ENCODE measurements around the gene GLRX3.

GLRX3 gene

DNA sequence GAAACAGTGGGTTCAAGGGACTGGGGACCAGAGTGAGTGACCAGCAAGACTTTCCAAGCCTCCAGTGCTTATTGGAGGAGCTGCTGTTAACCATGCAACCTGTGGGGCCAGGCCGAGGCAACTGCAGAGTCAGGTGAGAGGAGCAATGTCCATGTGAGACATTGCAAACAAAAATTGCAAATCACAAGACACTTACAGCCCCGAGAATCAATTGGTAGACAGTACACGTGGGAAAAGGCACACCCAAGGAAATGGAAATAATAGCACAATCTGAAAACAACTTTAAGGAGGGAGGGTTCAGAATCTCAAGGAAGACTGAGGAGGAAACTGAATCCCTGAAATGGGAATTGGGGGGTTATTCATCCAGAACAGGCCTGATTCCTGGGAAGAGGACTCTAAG lies 72.6 kb downstream of the GLRX3 start:
- DNase-seq (ENCODE audit: low spot score): no peak

DNA sequence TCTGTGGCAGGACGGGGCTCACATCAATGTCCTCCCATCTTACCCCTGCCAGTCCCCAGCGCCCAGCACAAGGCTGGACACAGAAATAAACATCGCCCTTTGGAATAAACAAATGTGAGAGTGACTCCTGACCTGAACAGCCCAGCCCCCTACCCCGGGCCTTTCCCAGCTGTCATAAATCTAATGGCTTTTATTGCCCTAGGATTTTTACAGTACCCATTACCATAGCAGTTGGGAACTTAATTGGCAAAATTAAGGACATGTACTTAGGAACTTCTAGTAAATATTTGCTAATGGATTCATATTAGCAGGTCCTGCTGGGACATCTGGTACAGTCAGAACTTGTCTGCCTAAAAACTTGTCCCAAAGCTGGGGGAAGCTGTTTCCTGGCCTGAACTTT lies 76.6 kb downstream of the GLRX3 start:
- DNase-seq (ENCODE audit: low spot score): no peak

DNA sequence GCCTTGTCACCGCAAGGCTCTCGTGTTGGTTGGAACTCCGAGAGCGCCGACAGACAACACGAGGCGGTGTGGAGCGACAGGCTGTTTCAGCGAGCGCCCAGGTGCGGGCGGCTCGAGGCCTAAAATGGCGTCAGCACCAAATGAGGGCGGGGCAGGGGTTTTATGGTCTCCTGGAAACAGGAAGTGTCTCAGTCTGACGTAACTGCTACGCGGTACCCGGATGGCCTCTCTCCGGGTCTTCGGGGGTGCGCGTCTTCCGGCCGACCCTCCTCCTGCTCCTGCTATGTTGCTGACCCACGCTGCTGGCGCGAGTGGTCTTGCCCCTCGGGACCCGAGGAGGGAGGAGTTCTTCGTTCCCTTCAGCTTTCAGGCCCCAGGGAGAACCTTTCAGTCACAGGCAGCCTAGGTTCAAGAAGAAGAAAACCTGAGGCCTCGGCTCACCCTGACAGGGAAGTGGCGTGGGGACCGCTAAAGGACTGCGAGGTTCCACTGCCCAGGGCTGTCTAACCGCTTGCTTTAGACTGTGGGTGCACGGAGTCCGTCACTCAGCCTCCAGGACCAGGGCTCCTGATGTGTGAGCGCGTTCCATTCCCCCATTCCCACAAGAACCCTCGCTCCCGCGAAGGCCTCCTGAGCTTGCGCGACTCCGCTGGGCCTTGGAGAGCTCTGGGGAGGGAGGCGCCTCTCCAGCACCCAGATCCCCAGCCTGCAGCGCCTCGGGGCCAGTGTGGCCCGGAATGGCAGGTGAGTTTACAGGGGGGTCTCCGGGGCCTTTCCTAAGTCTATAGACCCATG lies 77.3 kb downstream of the GLRX3 start:
- no peak for DNase-seq (ENCODE audit: low spot score)

DNA sequence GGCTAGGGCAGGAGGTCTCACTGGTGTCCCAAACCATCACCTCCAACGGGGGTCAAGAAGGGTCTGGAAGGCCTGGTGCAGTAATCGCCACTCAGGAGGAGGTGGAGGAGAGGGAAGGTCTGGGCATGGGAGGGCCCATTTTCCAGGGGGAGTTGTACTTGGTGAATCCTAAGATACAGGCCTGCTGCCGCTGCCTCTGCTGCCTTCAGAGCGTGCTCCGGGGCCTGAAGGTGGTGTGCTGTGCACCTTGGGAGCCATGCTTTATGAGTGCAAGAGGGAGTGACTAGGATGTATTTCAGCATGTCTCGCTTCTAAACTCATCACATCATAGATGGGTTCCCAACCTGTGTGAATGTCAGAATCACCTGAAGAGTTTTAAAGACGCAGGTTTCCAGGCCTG lies 78.2 kb downstream of the GLRX3 start:
- DNase-seq (ENCODE audit: low spot score): no peak

DNA sequence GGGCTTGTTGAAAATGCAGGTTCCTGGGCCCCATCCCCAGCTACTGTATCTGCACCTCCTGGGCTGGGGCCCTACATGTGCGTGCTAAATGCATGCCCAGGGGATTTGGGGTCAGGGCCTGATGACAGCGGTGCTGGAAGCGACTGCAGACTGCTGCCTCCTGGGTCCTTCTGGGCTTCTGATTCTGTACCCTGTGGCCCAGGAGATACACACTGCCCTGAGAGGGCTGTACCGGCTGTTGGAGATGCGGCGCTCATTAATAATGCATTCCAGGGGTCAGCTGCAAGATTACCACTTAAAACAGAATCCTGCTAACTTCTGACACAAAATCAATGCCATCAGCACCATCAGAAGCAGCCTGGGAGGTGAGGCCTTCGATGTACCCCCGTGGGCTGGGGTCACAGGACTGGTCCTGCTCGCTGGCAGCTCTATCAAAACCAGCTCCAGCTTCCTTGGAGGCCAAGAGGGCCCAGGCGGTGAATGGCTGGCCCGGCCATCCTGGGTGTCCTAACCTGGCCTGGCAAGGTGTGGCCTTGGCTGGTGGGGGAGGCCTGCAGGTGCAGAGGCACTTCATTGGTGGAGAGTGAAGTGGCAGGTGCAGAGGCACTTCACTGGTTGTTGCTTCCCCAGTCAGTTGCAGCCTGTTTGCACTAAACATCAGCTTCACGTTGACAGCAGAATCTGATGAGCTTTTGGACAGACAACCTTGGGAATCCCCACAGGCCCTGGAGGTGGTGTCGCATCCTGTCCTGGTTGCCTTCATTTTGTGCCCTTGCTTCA lies 79.2 kb downstream of the GLRX3 start:
- DNase-seq (ENCODE audit: low spot score): no peak

- DNase-seq (ENCODE audit: low spot score): no peak
Measured at GRCh38 chr10:130215931-130216231, 79.7 kb downstream of the GLRX3 start.

DNA sequence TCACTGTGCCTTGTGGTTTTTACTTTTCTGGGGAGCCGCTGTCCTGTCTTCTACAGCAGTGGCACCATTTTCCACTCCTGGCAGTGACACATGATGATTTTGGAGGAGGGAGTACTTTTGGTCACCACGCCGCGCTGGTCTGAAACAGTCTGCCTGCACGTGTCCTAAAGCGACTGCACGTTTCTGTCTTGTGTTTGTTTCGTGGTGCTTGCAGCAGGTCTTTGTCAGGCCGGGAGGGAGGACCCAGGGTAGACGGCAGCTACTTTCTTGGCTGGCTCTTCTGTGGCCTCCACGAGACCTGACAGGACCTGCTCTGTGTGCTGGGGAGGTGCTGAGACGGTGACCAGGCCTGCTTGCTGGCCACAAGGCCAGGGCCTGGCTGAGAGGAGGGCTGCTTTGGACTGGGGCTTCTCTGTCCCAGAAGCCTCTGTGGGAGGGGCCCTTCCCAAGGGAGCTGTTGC lies 82.0 kb downstream of the GLRX3 start:
- DNase-seq (ENCODE audit: low spot score): no peak

- DNase-seq (ENCODE audit: low spot score): no peak
Measured at GRCh38 chr10:130218936-130219335, 82.7 kb downstream of the GLRX3 start.

DNA sequence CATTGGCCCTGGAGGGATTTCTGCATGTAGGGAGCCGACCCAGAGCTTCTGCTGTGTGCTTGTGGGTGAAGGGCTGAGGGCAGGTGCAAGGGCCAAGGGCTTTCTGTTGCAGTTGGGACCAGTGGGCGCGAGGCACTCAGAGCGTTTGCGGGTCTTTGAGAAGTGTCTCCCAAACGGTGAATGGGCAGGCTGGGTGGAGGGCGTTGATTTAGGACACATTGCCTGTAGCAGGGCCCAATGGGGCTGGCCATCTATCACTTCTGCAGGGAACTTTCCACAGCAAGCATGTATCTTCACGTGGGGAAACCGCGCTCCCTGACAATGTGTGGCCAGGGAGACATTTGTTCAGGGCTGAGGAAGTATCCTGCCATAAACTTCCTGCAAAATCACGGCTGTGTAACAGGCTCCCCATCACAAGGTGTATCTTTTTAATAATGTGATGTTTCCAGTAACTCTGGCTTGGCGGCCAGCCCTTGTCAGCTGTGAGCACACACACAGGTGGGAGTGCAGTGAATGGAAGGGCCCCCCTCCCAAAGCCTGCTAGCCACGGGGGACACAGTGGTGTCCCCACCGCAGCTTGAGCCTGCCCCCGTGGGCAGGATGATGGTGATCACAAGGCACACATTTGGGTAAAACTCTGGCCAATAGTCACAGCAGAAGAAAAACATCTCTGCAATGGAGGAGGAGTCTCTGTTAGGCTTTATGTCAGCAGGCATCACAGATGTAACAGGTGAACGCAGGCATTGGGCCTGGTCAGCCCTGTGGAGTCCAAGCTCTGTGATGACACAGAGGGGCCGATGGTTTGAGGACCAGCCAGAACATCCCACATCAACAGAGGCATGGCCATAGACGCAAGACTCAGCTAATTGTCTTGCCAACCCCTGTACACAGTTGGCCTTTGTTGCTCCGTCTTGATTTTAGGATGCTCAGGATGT lies 84.3 kb downstream of the GLRX3 start:
- DNase-seq (ENCODE audit: low spot score): no peak

DNA sequence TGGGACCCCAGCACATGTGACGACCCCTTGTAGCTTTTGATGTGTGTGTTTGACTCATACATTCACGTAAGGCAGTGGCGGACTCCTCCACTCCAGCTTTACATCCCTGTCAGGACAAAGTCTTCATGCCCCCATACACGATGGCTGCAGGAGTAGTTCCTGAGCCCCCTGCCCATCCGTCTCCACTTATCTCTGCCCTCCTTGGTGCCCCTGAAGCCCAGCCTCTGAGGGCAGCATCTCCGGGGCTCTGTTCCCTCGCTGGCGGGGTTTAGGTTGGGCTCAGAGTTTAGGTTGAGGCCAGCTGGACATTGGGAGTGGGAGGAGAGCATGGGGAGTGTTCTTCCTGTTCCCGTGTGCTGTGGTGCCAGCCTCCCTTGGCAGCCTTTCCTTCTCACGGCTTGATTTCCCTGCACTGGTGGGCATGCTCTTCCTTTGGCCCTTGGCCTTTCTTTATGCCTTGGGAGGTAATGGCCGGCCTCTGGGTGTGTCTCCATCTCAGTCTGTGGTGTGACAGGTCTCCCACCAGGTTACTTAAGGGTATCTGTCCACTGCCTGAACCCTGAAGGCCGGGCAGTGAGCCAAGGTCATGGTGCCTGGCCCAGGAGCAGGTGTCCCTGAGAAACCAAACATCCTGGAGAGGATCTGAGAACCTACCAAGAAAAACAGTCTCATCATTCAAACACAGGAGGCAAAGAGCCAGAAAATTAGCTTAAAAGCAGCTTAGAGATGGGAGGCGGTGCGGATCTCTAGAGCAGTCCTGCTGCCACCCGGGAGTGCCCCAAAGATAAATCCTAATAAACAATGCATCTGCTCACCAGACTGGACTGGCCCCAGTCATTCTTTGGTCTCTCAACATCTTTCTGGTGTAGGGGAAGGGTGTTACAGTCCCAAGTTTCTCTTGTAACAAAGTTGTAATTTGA lies 85.5 kb downstream of the GLRX3 start:
- DNase-seq (ENCODE audit: low spot score): no peak

DNA sequence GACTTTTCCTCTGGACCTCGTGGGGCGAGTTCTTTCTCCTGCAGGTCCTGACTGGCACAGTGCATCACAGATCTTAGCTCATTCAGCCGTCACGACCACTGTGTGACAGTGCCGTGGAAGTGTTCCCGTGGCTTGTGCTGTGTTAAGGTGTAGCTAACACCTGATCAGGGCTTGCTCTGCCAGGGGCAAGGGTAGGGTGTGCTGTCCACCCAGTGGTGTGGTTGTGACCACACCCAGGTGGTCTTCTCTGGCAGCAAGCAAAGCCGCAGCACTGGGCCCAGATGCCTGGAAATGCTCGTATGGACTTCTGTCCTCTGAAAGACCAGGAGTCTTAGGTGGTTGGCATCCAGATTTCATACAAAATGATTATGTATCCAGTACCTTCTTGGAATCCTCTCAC lies 86.2 kb downstream of the GLRX3 start:
- no peak for DNase-seq (ENCODE audit: low spot score)

DNA sequence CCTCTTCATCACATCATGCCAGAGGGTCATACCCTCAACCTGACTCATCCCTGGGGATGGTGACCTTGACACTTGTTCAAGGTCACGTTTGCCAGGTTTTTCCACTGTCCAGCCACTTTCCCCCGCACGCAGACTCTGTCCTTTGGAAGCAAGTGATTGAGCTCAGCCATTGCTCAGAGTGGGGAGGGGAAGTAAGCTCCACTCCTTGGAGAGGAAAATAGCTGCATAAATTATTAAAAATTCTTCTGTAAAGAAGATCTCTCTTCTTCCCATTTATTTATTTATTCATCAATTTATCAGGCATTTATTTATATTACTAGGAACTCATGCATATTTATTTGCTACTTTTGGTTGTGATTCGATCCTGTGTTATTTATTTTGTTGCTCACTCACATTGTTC lies 88.0 kb downstream of the GLRX3 start:
- DNase-seq (ENCODE audit: low spot score): no peak

DNA sequence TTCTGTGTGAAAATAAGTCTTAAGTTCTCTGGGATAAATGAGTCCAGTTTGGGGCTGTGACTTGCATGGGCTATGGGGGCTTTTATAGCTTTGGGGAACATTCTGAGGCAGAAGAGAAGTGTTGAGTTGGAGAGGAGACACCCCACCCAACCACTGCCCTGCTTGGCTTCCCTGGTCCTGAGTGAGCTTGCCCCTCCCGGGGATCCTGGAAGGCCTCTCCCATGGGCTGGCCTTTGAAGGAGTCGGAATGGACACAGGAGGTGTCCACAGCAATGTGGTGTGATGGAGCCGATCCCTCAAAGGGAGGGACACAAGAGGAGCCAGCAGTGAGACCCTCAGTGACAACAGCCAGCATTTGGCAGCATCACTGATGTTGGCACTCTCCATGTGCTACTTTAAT lies 89.8 kb downstream of the GLRX3 start:
- no peak for DNase-seq (ENCODE audit: low spot score)

- DNase-seq (ENCODE audit: low spot score): no peak
Measured at GRCh38 chr10:130227883-130228282, 91.7 kb downstream of the GLRX3 start.
